CD4-positive, alpha-beta T cell treated with Interleukin-6 at 100 ng/mL for 8 hours (primary cell): Measurements from ENCODE around the gene STX1B.
"Not testable (repeated sequence)": the region's sequence is repeated elsewhere in the genome, so short reads cannot be mapped to it uniquely, and the experiment has no call there.

Experiments used
- DNase-seq: peaks from one replicate; pipeline ENCODE4 v3.0.0-alpha.2; 2020; ENCODE audit warnings: mixed read lengths, low spot score

The STX1B gene

DNA sequence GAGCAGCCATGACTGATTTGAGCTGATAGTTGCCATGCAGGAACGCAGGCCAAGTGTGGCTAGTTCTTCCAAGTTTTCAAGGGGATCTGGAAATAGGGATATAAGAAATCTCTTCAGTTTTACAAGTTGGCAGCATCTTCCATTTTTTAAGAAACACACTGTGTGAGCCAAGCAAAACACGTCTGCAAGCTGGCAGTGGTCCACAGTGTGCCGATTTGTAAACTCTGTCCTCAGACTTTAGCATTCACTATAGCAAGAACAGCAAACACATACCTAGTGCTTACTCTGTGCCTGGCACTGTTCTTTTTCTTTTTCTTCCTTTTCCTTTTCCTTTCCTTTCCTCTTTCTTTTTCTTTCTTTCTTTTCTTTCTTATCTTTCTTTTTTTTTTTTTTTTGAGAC, 58.7 kb downstream of the STX1B start:
- DNase-seq, result no peak

DNA sequence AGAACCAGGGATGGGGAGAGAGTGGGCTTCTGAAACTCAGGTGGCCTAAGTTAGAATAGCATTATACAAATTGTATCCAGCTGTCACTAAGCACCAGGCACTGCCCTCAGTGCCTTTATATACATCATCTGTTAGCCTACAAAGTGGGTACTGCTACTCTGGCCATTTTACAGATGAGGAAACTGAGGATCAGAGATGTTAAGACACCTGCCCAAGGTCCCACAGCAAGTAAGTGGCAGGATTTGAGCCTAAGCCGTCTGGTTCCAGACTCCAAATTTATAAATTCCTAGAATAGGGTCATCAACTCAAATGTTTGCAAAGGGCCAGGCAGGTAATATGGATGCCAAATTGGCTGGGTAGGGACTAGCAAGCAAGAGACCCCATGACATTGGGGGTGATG, 59.2 kb downstream of the STX1B start:
- DNase-seq, result no peak

- no peak for DNase-seq
Measured at GRCh38 chr16:30950516-30951065, 59.8 kb downstream of the STX1B start.

GRCh38 chr16:30949650-30950515, 60.6 kb downstream of the STX1B start:
- DNase-seq, result peak; percentile 26

DNA sequence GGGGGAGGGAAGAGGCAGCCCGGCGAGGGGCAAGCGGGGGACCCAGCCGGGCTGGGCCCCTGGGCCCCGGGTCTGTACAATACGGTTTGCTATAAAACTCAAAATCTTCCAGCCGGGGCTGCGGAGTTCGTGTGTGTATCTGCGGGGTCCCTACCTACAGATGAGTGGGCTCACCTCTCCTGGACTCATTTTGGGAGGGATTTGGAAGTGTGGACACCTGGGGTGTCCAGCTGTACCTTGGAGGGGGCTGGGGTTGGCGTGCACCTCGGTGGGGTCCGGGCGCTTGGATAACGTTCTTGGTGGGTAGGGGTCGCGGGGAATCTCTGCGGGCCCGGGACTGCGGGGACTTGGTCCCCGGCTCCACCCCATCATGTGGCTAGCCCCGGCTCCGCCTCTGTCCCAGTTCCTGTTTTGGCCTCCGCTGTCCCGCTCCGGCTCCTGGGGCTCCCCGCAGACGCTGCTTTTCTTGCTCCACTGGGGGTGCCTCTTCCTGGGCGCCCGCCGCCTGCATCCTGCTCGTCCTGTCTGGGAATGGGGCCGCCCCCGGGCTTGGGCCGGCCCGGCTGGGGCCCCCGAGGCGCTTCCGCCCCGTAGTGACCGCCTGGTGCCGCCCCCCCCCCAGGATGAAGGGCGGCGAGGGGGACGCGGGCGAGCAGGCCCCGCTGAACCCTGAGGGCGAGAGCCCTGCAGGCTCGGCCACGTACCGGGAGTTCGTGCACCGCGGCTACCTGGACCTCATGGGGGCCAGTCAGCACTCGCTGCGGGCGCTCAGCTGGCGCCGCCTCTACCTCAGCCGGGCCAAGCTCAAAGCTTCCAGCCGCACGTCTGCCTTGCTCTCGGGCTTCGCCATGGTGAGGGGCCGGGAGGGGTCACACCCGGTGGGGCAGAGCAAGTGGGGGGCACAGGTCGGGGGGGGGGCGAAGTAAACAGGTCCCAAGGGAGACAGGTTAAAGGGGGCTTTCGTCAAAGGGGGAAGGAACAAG, 61.5 kb downstream of the STX1B start, which contains the start of gene ORAI3:
Gene ORAI3, plus strand, starts transcription at position 402 of the 983 bp plus-strand sequence. Its CDS starts 222 bp downstream, at position 624.
- DNase-seq, result peak; percentile 32

DNA sequence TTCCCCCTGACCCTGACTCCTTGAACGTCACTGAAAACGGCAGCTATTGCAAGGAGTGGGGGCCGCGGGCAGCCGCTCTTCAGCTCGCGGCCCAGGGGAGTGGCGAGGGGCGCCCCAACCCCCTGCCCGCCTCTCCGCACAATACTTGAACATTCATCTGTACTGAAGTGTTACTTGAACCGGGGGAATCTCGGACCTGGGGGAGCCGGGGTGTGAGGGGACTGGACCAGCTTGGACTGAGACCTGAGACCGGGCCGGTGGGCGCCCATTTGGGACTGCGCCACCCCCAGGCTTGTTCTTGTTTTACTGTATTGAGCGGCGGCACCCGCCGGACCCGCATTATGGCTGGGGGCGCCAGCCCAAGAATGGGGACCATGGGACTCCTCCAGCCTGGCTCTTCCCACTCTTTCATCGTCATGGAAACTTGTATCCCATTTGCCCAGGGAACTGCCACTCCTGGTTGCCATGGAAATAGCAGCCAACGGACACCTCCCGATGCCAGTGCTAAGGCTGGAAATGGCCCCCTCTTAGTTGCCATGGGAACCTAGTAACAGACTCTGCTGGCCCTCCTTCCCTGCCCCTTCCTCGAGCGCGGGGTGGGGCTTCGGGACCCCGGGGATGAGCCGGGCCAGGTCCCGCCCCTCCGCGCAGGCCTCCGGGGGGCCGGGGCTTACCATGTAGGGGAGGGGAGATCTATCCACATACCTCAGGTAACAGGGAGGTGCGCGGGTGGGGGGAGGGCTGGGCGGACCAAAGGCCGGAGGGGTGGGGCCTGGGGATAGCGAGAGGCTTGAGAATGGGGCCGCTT, 62.4 kb downstream of the STX1B start:
- DNase-seq, result no peak

DNA sequence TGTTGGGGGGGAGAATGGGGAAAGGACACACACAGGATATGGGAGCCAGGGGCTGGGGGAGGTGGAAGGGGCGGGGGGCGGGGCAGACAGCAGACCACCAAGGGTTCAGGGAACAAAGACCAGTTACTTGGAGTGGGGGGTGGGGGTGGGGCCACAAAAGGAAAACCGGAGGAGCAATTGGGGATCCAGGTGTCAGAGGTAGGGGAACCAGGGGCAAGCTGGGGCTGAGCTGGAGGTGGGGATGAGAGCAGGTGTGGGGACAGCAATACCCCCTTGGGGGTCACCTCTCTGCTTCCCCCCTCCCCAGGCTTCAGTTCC, 62.9 kb downstream of the STX1B start:
- DNase-seq, result no peak

- DNase-seq, result no peak
Measured at GRCh38 chr16:30946671-30947540, 63.5 kb downstream of the STX1B start.

GRCh38 chr16:30944352-30944751, 66.1 kb downstream of the STX1B start:
- DNase-seq, result no peak

DNA sequence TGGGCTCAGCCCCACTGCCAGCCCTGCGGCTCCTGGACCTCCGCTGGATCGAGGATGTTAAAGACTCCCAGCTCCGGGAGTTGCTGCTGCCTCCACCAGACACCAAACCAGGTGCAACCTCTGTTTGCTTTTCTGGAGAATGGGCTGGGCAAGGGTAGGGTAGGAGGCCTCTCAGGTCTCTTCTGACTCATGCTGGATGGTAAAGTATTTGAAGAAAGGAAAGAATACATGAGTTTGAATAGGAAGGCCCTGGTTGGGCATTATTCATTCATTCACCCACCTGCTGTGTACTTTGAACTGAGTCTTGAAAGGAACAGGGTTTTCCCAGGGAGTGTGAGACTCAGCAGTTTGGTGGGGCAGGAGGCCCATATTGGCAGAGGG, 68.0 kb downstream of the STX1B start:
- DNase-seq, result no peak

DNA sequence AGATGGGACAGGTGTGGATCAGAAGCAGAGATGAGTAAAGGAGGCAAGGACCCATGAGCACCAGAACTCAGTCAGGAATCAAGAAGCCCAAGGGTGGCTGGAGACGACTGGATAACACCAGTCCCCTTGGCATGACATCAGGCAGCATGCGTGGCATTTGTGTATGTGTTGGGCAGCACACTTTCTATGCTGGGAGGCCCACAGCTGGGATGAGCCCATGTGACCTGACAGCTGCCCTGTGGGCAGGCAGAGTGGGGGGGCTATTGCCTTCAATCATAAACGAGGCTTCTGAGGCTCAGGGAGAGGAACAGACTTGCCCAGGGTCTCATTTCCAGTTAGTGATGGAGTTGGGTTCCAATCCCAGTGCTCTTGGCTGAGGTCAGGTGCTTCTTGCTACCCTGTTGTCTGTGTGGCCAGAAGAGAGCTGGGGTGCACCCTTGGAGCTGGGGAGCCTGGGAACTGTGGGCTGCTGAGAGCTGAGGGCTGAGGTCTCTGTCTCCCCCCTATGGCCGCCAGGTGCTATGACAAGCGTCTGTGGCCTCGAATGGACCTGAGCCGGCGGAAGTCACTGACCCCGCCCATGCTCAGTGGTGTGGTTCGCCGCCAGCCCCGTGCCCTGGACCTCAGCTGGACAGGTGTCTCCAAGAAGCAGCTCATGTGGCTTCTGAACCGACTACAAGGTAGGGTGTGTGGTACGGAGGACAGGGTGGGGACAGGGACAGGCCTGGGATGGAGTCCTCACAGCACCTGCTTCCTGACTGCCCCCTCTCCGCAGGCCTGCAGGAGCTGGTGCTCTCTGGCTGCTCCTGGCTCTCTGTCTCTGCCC, 68.6 kb downstream of the STX1B start:
- DNase-seq, result peak; percentile 61

DNA sequence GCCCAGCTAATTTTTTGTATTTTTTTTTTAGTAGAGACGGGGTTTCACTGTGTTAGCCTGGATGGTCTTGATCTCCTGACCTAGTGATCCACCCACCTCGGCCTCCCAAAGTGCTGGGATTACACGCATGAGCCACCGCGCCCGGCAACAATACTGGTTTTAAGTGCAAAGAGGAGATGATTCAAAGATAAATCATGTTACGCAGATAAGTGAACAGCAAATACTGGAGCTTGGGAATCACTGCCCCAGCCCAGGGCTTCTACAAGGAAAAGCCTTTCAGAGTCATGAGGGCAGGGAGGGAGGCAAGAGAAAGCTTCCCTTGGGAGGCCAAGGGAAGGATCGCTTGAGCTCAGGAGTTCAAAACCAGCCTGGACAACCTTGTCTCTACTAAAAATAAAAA, 70.9 kb downstream of the STX1B start:
- not testable (repeated sequence) for DNase-seq
